Activated CD4-positive, alpha-beta T cell treated with anti-CD3 and anti-CD28 coated beads, Interleukin-2, amount 50 U/mL, for 1 hour (primary cell): ENCODE measurements around the gene IZUMO1.
A peak's percentile ranks its signal among the peaks of the same experiment; 100 is the strongest.
"Not testable (repeated sequence)": the region's sequence is repeated elsewhere in the genome, so short reads cannot be mapped to it uniquely, and the experiment has no call there.

ENCODE experiments used
- DNase-seq: peaks from one replicate; pipeline ENCODE4 v3.0.0-alpha.2; 2020

Gene IZUMO1

DNA sequence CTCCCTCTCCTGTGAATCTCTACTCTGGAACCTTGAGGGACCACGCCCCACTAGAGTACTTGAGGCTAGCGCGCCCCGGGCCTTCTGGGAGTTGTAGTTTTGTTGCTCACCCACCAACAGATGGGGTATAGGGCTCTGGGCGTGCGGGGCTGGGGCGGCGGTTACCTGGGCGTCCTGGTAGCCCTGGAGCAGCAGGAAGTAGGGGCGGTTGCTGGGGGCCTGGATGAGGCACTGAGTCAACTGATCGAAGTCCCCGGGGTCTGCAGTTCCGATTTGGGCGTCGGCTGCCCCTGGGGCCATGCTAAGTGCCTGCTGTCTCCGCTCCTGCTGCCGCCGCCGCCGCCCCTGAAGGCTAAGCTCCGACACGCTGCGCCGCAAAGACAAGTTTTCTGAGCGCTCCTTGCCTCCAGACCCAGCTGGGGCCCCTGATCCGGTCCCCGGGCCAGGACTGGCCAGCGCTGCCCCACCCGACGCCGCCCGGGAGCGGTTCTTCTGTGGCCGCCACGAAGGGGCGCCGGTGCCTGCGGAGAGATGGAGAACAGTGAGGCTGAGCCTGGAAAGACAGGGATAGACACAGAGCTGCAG, 11.6 kb downstream of the IZUMO1 start:
- DNase-seq = no peak

DNA sequence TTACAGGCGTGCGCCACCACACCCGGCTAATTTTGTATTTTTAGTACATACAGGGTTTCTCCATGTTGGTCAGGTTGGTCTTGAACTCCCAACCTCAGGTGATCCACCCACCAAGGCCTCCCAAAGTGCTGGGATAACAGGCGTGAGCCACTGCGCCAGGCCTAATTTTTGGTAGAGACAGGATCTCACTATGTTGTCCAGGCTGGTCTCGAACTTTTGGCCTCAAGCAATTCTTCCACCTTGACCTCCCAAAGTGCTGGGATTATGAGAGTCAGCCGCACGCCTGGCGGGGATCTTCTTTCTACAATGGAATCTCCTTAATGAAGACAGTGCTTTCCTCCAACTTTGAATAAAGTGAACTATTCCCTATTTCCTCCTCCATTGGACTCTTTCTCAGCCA, 12.1 kb downstream of the IZUMO1 start:
- no peak for DNase-seq

DNA sequence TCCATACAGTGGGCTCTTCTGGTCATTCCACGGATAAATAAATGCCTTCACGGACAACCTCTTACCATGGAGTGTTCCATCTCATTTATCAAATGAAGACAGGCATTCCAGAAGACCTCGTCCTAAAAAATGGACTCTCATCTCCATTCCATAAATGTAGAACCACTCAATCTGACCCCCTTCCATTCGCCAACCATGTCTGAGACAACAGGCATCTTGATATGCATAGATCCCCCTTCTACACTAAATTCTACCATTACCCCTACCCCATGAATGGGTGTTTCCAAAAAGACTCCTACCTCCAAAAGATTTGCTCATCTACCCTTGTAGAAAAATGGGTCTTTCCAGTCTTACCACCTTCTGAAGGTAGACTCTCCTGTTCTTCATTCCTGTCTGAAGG, 15.3 kb downstream of the IZUMO1 start:
- no peak for DNase-seq

DNA sequence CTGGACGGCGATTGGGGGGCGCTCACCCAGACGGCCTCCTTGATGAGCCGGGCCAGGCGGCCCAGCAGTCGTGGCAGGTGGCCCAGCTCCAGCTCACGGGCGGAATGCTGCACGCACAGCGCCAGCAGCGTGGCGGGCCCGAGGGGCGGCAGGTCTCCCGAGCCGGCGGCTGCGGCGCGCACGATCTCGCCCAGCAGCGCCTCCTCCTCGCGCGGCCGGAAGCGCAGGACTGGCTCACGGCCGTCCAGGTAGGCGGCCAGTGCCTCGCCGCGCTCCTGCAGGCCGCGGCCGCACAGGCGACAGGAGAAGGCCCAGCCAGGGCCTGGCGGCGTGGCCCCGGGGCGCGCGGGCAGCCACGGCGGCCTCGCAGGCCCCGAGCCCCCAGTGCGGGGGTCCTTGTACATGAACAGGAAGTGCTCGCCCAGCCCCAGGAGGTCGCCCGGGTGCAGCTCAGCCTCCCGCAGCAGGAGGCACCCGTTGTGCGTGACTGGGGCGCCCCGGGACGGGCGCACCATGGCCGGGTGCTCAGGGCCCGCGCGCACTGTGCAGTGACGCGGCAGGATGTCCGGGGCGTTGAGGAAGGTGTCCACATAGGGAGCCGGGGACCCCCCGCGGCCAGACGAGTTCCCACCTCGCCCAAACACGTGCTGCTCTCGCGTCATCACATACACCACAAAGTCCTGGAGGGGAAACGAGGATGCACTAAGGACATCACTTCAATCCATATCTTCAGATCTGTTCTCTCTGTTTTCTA, 17.6 kb downstream of the IZUMO1 start:
- no peak for DNase-seq

DNA sequence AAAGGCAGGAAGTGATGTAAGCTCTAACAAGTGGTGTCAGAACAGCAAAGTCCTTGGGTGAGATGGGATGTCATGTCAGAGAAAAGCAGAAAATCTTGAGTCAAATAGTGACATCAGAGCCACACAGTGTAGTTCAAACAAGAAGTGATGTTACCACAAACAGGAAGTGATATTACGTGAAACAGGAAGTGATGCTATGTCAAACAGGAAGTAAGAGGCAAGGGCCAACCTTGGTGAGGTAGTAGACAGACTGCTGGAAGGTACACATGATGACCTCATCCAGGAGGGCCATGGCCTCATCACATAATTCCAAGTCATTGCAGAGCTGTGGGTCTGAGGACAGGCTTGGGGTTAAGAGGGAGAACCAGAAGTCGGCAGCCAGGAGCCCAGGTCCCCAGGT, 20.2 kb downstream of the IZUMO1 start:
- DNase-seq = no peak

DNA sequence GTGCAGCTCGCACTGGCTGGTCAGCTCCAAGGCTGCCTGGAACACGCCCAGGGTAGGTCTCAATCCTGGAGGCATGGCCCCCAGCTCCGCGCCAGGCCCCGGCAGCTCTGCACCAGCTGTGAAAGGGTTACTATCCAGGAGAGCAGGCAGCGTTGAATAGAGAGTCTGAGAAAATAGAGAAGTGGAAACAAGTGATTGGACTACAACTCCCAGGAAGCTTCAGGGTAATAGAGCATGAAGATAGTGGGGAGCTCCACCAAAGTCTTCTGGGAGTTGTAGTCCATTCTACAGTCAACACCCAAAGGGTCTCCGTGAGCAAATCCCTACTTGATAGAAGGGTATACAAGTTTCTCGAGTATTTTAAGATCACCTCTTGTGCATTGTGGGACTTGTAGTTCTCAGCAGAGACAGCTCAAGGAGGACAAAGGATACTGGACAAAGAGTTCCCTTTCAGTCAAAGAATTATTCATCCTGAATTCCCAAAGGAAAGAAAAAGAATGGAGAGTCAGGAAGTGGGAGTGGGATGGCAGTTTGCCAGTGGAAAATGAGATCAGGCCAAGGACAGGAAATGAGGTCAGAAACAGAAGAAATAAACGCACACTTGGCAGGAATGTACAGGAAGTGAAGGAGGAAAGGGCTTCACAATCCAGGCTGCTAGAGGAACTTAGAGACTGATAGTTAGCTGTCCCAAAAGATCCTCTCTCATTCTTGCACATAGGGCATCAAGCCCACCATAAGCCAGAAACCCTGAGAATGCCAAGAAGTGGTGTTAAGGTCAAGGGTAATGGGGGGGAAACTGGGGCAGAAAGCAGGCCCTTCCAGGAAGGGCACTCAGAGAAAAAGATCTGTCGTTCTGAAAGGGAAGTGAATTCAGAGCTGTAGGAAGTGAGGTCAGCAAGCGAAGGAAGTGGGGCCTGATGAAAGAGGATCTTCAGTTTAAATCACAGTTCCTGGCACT, 21.6 kb downstream of the IZUMO1 start:
- DNase-seq = no peak

DNA sequence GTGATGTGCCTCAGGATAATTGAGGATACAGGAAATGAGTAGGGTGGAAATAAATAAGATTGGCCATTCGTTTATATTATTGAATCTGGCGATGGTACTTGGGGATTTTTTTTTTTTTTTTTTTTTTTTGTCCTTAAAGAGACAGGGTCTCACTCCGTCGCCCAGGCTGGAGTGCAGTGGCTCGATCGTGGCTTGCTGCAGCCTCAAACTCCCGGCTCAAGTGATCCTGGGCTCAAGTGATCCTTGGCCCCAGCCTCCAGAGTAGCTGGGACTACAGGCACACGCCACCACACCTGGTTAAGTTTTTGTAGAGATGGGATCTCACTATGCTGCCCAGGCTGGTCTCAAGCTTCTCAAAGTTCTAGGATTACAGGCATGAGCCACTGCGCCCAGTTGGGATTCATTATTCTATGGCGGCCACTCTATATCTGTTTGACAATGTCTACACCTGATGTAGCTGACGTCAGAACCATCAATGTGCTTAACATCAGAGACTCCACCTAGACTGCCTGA, 24.5 kb downstream of the IZUMO1 start:
- DNase-seq = no peak

DNA sequence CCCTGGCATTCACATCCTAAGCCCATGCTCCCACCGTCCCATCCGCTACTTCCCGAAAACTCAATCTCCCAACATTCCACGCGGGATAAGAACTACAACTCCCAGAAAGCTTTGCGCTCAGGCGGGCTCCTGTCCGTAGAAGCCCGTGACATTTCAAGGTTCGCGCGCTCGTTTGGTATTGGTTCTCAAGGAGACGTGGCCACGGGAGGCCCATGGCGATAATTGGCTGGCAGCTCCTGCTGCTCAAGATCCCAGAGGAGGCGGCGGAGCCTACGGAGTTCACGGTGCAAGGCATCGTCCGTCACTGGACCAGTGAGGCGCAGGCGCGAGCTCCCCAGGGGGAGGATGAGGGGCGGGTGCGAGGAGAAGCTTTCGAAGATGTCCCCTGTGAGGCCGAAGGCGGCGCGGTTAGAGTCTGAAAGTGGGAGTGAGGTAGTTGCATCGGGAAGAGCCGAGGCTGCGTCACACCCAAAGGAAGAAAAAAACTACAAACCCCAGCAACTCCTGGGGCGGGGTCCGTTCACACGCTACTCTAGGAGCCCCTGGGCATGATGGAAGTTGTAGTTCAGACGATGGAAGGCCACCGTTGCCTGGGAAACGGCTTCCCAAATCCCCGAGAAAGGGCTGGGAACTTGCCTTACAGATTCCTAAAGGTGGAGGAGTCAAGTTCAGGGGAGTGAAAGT, 26.0 kb downstream of the IZUMO1 start:
- DNase-seq = peak; percentile 87

DNA sequence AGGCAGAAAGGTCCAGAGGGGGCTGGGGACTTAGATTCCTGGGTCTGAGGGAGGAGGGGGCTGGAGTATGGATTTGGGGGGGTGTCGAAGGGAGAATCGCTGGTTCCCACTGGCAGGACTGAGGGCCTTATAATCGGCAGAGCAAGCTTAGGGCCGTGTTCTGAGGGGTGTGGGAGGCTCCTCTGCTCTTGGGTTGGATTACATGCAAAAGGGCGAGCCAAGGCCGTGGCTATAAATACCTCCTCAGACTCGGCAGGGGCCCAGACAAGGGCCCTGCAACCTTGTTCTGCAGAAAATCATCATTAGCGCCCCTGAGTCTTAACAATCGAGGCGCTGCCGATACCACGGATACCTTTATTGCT, 26.5 kb downstream of the IZUMO1 start:
- DNase-seq = no peak

DNA sequence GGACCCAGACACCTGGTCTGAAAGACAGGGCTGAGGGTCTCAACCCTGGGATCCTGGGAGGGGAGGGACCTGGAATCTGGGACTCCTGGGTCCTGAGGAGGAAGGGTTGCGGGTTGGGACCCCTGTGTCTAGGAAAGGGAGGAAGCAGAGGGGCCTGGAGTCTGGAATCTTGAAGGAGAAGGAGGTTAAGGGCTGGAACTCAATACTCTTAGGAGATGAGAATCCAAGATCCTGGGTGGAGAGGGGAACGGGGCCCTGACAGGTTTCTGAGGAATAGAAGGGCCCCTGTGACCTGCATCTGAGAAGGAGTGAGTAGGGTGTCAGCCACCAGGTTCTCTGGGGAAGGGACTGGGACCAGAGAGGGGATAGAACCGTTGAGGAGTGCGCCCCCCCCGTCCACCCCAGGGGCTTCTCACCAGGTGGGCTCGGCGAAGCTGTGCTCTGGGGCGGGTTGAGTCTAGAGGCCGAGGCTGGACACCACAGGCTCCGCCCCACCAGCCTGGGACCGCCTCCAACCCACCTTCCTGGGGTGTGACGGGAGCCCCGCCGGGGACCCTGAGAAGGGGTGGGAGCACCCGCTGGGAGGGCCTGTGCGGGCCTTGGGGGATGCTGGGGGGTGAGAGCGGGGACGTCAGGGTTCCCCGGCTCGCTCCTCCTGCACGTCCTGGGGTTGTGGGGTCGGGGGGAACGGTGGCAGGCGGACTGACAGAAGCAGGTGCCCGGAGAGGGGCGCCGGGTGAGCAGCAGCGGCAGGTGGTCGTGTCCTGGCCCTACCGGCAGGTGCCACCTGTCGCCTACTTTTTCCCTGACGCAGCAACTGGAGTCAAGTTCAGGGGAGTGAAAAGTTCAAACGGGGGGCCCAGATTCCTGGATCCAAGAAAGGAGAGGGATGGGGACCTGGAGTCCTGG, 27.2 kb downstream of the IZUMO1 start, which contains the start of gene MAMSTR:
TSS of gene MAMSTR (minus strand) at position 463 of the 909 bp plus-strand sequence. CDS start 694 bp downstream, outside the sequence.
- no peak for DNase-seq

DNA sequence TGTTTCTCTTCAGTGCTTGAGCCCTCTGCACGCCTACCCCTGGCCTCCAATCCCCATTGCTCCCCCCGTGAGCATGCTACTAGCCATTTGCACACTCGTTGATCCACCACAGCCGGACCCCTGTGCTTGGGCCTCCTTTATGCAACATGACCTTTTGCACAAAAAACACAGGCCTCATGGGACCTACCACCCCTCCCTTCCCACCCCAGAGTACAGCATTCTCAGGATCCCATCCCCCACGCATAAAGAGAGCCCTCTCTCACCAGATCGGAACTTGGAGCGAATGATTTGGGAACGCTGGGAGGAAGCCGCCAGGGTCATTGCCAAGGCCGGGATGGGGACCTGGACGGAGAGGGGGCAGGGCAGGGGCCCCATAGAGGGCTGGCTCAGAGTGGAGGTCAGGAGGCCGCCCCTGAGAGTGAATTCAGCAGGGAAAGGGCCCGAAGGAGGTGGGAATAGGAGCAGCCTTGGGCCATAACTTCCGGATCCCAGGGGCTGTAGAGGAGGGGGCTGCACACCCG, 27.9 kb downstream of the IZUMO1 start:
- DNase-seq = no peak

DNA sequence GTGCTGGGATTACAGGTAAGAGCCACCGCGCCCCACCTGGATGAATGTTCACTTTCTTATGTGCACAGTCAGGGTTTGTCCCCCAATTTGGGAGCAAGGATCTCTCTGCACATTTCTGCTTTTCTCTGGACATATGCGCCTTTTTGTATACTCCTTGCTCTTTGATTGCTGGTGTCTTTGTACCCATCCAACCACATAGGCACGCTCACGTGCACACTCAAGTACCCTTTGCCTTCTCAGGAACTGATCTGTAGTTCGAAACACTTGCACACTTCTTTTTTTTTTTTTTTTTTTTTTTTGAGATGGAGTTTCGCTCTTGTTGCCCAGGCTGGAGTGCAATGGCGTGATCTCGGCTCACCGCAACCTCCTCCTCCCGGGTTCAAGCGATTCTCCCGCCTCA, 28.6 kb downstream of the IZUMO1 start:
- not testable (repeated sequence) for DNase-seq

DNA sequence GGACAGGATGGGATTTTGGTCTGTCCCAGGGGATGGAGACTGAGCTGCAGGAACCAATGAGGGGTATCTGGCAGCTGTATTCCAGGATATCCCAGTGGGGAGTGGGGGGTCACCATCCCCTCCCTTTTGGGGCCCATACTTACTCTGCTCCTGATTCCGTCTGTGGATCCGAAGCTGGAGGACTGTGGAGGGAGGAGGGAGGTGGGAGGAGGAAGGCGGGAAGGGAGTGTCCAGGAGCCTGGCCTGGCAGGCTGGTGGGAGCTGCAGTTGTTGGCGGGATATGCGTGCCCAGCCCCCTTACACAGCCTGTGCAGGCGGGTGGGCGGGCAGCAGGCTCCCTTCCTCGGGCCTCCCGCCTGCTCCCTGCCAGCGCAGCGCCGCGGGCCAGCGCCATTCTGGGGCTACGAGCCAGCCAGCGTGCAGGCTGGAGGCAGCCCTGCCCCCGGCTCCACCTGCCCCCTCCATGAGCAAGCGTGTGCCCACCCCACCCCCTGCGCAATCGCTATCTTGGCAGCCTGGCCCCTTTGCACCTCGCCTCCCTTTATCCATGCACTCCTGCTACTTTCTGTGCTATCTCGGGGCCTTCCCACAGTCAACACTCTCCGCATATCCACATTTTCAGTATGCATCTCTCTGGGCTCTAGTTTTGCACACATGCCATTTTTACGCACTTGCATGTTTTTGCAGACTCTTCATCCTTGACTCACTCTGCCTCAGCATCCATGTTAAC, 30.0 kb downstream of the IZUMO1 start:
- DNase-seq = no peak

DNA sequence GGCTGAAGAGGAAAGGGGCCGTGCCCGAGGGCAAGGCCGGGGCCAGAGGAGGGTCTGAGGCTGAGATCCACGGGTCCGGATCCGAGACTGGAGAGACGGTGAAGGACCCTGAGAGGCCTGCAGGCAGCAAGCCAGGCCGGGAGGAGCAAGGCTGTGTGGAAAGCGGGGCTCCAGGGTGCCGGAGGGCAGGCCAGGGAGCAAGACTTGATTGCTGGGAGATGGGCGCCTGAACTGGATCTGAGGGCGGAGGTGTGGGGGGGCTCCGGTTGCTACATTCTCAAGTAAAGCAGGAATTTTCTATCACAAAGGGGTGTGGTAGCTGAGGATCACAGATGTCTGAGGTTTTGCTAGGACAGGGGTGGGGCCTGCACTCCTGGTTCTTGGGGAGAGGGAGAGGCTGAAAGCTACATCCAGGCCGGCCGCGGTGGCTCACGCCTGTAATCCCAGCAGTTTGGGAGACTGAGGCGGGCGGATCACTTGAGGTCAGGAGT, 31.0 kb downstream of the IZUMO1 start:
- no peak for DNase-seq

DNA sequence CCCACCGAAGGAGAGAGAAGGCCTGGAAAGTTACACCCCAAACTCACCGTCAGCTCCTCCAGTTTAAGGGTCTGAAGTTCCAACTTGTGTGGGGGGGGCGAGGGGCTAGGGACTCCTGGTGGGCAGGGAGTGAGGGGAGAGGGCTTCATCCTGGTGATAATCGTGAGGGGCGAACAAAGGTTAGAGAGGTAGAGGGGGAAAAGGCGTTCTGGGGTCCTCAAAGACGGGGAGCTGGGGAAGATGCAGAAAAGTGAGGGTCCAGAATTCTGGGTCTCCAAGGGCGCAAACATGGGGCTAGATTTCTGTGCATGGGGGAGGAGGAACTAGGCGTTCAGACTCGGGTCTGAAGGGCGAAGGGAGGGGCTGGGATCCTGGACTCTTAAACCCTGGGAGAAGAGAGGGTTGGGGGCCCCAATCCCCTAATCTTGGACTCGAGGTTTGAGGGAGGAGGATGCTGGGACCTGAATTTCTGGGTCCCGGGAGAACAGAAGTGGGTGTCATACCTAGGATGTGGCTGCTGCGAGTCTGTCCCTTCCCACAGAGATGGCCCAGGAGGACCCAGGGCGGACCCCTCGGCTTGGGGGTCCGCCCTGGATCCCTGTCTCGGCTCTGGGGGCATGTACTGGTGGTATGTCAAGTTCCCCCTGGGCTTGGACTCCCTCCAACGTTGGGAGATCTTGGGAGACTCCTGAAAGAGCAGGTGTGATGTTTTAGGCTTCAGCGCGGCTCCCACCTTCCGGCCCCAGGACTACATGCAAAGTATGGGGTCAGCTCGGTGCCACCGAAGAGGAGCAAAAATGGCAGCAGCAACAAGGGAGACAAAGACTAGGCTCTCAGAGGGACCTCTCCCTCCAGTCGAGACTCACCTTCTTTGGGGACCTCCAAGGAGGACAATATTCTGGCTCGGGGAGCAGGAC, 31.7 kb downstream of the IZUMO1 start:
- no peak for DNase-seq

DNA sequence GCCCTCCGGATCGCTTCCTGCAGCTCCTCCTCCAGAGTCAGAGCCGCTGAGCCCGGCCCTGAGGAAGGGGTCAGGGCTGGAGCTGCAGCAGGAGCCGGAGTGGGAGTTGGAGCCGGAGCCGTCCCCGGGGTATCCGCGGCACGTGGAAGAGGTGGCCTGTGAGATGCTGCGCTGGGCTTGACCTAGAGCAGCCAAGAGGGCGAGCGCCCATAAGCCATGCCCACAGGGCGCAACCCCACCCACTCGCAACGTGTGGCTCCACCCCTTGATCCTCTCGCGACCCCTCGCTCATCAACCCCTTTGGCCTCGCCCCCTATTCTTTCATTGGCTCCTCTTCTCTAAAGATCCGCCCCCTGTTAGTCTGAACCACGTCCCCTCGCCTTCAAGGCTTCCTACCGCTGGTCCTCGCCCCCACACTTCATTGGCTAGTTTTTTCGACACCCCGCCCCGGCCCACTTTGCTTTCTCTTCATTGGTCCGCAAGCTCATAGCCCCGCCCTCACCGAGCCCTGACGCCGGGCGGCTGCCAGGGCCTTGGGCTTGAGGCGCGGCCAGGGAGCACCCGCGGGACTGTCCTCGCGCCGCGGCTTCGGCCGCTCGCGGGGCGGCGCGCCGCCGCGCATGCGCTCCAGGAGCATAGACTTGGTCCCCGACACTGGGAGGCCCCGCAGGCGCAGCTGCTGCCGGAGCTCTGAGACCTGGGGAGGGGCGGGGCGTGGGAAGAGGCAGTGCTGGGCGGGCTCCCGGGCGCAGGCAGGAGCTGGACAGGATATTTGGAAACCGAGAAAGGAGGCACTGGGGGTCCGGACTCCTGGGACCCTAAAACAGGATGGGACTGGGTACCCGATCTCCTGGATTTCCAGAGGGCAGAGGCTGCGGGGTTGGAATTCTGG, 32.6 kb downstream of the IZUMO1 start:
- DNase-seq = peak; percentile 96

DNA sequence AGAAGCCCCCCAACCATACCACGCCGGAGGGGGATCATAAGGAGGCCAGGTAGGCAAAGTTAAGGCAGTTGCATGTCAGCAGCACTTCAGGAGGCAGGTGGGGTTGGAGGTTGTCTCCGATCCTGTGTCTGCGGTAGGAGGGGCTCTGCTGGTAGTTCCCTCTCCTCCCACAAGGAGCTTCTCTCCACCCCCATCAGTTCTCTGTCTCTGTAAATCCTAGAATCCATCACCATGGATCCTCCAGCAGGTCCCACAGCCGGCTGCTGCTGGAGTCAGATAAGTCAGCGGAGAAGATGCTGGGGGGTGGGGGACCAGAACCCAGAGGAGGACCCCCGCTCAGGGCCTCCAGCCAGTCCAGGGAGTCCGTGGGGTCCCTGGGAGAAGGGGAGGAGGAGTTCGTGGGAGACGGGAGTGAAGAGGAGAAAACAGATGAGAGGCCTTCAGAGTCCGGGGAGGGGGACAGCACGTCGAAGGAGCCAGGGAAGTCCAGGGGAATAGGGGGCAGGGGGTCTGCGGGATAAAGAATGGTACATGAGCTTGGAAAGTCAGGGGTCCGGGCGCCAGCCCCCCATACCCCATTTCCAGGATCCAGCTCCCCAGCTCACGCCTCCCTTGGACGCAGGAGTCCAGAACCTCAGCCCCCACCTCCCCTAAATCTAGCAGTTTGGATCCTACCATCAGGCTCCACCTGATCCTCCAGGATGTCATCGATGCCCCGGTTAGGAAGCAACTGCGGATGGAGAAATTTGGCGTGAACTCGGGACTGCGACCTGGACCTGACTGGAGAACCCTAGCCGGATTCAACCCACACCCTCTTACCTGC, 33.5 kb downstream of the IZUMO1 start:
- no peak for DNase-seq
